ENCODE results near the gene ATF6. TPM values are rescaled to one million over a fixed set of nuclear protein-coding genes. Genes with fewer than 3 reads are reported as not detected.
"Not testable (repeated sequence)": the region's sequence is repeated elsewhere in the genome, so short reads cannot be mapped to it uniquely, and the experiment has no call there.

ATF6 gene
- total RNA-seq, 1 donor from 2014 or later: 22.9 TPM

GRCh38 chr1:161827786-161828185 is 61.7 kb downstream of the ATF6 start:
- H3K4me3 Mint-ChIP-seq: no peak overlapping the region
- H3K27ac Mint-ChIP-seq: no peak overlapping the region
- H3K36me3 Mint-ChIP-seq: peaks cover 29% of the 10 kb centered on the region
- TF ChIP-seq CTCF (conservative IDR thresholded peaks at IDR 0.05): no peak
- H3K9me3 Mint-ChIP-seq: no peaks in the 10 kb centered on the region
- peaks cover 4% of the 10 kb centered on the region for H3K4me1 Mint-ChIP-seq (ENCODE audit: unreplicated experiment)
- DNase-seq (ENCODE audit: extremely low spot score, unreplicated experiment): no peak
- no peaks in the 10 kb centered on the region for H3K27me3 Mint-ChIP-seq

GRCh38 chr1:161832299-161832907 is 66.3 kb downstream of the ATF6 start:
- peaks cover 31% of the 10 kb centered on the region for H3K36me3 Mint-ChIP-seq
- not testable (repeated sequence) for H3K4me1 Mint-ChIP-seq (ENCODE audit: unreplicated experiment); DNase-seq (ENCODE audit: extremely low spot score, unreplicated experiment)

GRCh38 chr1:161834967-161835550 is 68.9 kb downstream of the ATF6 start:
- Mint-ChIP-seq H3K27me3 (no peaks in the 10 kb centered on the region), H3K9me3 (peaks cover 6% of the 10 kb centered on the region), H3K36me3 (peaks cover 26% of the 10 kb centered on the region), H3K4me1 (ENCODE audit: unreplicated experiment) (no peaks in the 10 kb centered on the region), H3K27ac (no peak overlapping the region), H3K4me3 (no peak overlapping the region)
- TF ChIP-seq CTCF (conservative IDR thresholded peaks at IDR 0.05): no peak
- no peak for DNase-seq (ENCODE audit: extremely low spot score, unreplicated experiment)

More at GRCh38 chr1:161832299-161832907, 66.3 kb downstream of the ATF6 start:
- H3K27ac Mint-ChIP-seq, H3K4me3 Mint-ChIP-seq, H3K9me3 Mint-ChIP-seq, H3K27me3 Mint-ChIP-seq: not testable (repeated sequence)

GRCh38 chr1:161836018-161836417 is 69.9 kb downstream of the ATF6 start:
- Mint-ChIP-seq H3K4me3 (no peak overlapping the region), H3K27me3 (no peaks in the 10 kb centered on the region), H3K9me3 (peaks cover 6% of the 10 kb centered on the region), H3K4me1 (ENCODE audit: unreplicated experiment) (no peaks in the 10 kb centered on the region), H3K27ac (no peak overlapping the region), H3K36me3 (peaks cover 24% of the 10 kb centered on the region)
- DNase-seq (ENCODE audit: extremely low spot score, unreplicated experiment): no peak
- TF ChIP-seq CTCF (conservative IDR thresholded peaks at IDR 0.05): no peak

- Mint-ChIP-seq H3K4me3 (no peak overlapping the region), H3K27me3 (no peaks in the 10 kb centered on the region), H3K4me1 (ENCODE audit: unreplicated experiment) (no peaks in the 10 kb centered on the region), H3K9me3 (peaks cover 4% of the 10 kb centered on the region), H3K36me3 (peaks cover 28% of the 10 kb centered on the region), H3K27ac (no peak overlapping the region)
- no peak for TF ChIP-seq CTCF (conservative IDR thresholded peaks at IDR 0.05)
- DNase-seq (ENCODE audit: extremely low spot score, unreplicated experiment): no peak
These were observed 72.2 kb downstream of the ATF6 start for GRCh38 chr1:161838362-161838761.

- Mint-ChIP-seq H3K9me3 (no peaks in the 10 kb centered on the region), H3K36me3 (peaks cover 23% of the 10 kb centered on the region), H3K27ac (no peak overlapping the region), H3K27me3 (no peaks in the 10 kb centered on the region), H3K4me3 (no peak overlapping the region), H3K4me1 (ENCODE audit: unreplicated experiment) (no peaks in the 10 kb centered on the region)
- TF ChIP-seq CTCF (conservative IDR thresholded peaks at IDR 0.05): no peak
- no peak for DNase-seq (ENCODE audit: extremely low spot score, unreplicated experiment)
These were observed 72.8 kb downstream of the ATF6 start for GRCh38 chr1:161838885-161839284.
